Mesenchymal stem cell (in vitro differentiated cells and primary cell): Measurements from ENCODE around the gene SLC35A3.

Source experiments
- DNase-seq: peaks from one replicate; pipeline ENCODE4 v3.0.0-alpha.2; 2013
- H2AFZ ChIP-seq: one replicate; pipeline ENCODE4 v1.6.1; 2013; ENCODE audit warnings: low read depth, mild to moderate bottlenecking, control low read depth, inconsistent platforms, low read length, moderate library complexity
- H2AK5ac ChIP-seq: 2 replicates; pipeline ENCODE4 v1.6.1; 2013; ENCODE audit warnings: low read length, moderate library complexity, mild to moderate bottlenecking, inconsistent platforms; ENCODE audit not compliant: severe bottlenecking
- H2BK120ac ChIP-seq: one replicate; pipeline ENCODE4 v1.6.1; 2013; ENCODE audit warnings: low read depth, mild to moderate bottlenecking, inconsistent platforms, low read length, moderate library complexity
- H2BK12ac ChIP-seq, 2 experiments: one replicate each; pipeline ENCODE4 v1.6.1; 2013; ENCODE audit warnings: inconsistent platforms in 2 of 2, low read length in 2 of 2, mild to moderate bottlenecking in 2 of 2, moderate library complexity in 2 of 2, control low read depth in 1 of 2
- H2BK15ac ChIP-seq: one replicate; pipeline ENCODE4 v1.6.1; 2013; ENCODE audit warnings: mild to moderate bottlenecking, low read depth, inconsistent platforms; ENCODE audit not compliant: poor library complexity, severe bottlenecking
- H2BK5ac ChIP-seq: 2 replicates; pipeline ENCODE4 v1.6.1; 2013; ENCODE audit warnings: low read depth, mild to moderate bottlenecking, low read length, control low read depth, inconsistent platforms; ENCODE audit not compliant: poor library complexity, severe bottlenecking
- H3K14ac ChIP-seq, 2 experiments: one replicate each; pipeline ENCODE4 v1.6.1; 2013; ENCODE audit warnings: inconsistent platforms in 2 of 2, low read length in 2 of 2, control low read depth in 1 of 2, mild to moderate bottlenecking in 1 of 2, moderate library complexity in 1 of 2
- H3K18ac ChIP-seq, 2 experiments: one replicate each; pipeline ENCODE4 v1.6.1; 2013; ENCODE audit warnings: inconsistent platforms in 2 of 2, low read length in 2 of 2, control low read depth in 1 of 2, low read depth in 1 of 2, mild to moderate bottlenecking in 1 of 2
- H3K23ac ChIP-seq, 2 experiments: one replicate each; pipeline ENCODE4 v1.6.1; 2013; ENCODE audit warnings: inconsistent platforms in 2 of 2, low read length in 2 of 2, mild to moderate bottlenecking in 2 of 2, moderate library complexity in 2 of 2, control low read depth in 1 of 2
- H3K27ac ChIP-seq: 2 replicates; pipeline ENCODE4 v1.5.1; 2013; ENCODE audit warnings: mild to moderate bottlenecking, moderate library complexity, low read length, control low read depth, inconsistent platforms; ENCODE audit not compliant: poor library complexity, severe bottlenecking
- H3K27me3 ChIP-seq, 2 experiments: 2 replicates each; pipeline versions ENCODE4 v1.6.1 to v1.7.0; 2013; ENCODE audit warnings: low read length in 2 of 2, mild to moderate bottlenecking in 2 of 2, moderate library complexity in 2 of 2, control low read depth in 1 of 2, inconsistent platforms in 1 of 2; ENCODE audit not compliant: control insufficient read depth in 1 of 2, insufficient read depth in 1 of 2
- H3K36me3 ChIP-seq, 2 experiments: 2 replicates each; pipeline versions ENCODE4 v1.6.1 to v1.7.0; 2013; ENCODE audit warnings: low read length in 2 of 2, control low read depth in 1 of 2, inconsistent platforms in 1 of 2, low read depth in 1 of 2, mild to moderate bottlenecking in 1 of 2; ENCODE audit not compliant: insufficient read depth in 2 of 2, control insufficient read depth in 1 of 2
- H3K4ac ChIP-seq, 2 experiments: one replicate each; pipeline ENCODE4 v1.6.1; 2013; ENCODE audit warnings: inconsistent platforms in 2 of 2, low read length in 2 of 2, mild to moderate bottlenecking in 2 of 2, moderate library complexity in 2 of 2, control low read depth in 1 of 2, low read depth in 1 of 2
- H3K4me1 ChIP-seq: 2 replicates; pipeline ENCODE4 v1.6.1; 2013; ENCODE audit warnings: low read depth, low read length, control low read depth; ENCODE audit not compliant: control insufficient read depth, insufficient read depth
- H3K4me2 ChIP-seq: 2 replicates; pipeline ENCODE4 v1.6.1; 2013; ENCODE audit warnings: low read length, mild to moderate bottlenecking, inconsistent platforms; ENCODE audit not compliant: poor library complexity, severe bottlenecking
- H3K4me3 ChIP-seq, 2 experiments: 2 replicates each; pipeline versions ENCODE4 v1.5.1 to v1.7.0; 2013; ENCODE audit warnings: low read length in 2 of 2, mild to moderate bottlenecking in 2 of 2, control low read depth in 1 of 2, low read depth in 1 of 2; ENCODE audit not compliant: insufficient read depth in 1 of 2
- H3K79me1 ChIP-seq: replicated peaks from 2 replicates; pipeline ENCODE4 v1.6.1; 2013; ENCODE audit warnings: mild to moderate bottlenecking, control low read depth, low read length, inconsistent platforms; ENCODE audit not compliant: poor library complexity, severe bottlenecking
- H3K9ac ChIP-seq: 2 replicates; pipeline ENCODE4 v1.7.0; 2013; ENCODE audit warnings: mild to moderate bottlenecking, low read length, moderate library complexity
- H3K9me3 ChIP-seq: 2 replicates; pipeline ENCODE4 v1.7.0; 2013; ENCODE audit warnings: mild to moderate bottlenecking, low read length; ENCODE audit not compliant: control insufficient read depth
- H4K8ac ChIP-seq: one replicate; pipeline ENCODE4 v1.6.1; 2013; ENCODE audit warnings: inconsistent platforms, mild to moderate bottlenecking, low read length, moderate library complexity
- H4K91ac ChIP-seq: one replicate; pipeline ENCODE4 v1.6.1; 2013; ENCODE audit warnings: mild to moderate bottlenecking, low read length, inconsistent platforms
- WGBS: methylation state at CpG from one replicate; pipeline ENCODE4 v1.1.7; 2013; ENCODE audit warnings: mixed read lengths; 5-methylcytosine and 5-hydroxymethylcytosine counted together

The SLC35A3 gene

DNA sequence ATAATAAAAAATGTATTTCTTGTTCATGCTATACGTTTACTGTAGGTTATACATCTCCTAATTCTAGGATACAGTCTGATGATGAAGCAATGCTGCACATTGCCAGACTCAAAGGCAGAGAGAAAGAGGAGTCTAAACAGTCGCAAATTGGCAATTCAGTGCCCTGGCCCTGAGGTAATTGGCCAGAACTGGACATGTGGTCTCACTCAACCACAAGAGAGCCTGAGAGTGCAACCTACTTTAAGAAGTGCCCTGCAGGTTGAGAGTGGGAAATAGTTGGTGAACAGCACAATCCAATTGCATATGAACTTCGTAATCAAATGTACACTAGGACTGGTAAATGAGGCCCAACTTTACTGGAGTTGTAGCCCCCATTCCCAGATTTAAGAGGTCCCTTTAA lies 5.0 kb upstream of the SLC35A3 start:
- no peak for DNase-seq

GRCh38 chr1:99965646-99966375 lies 4.0 kb upstream of the SLC35A3 start:
- WGBS = 89% methylated on average over 1 of the region's 2 CpGs
- H3K4me3 ChIP-seq = no peak overlapping the region
- peaks cover 5% of the 10 kb centered on the region for H3K4me1 ChIP-seq
- peaks cover 3% of the 10 kb centered on the region for H3K79me1 ChIP-seq
- no peak overlapping the region for H3K4ac ChIP-seq
- H3K27ac ChIP-seq = no peak overlapping the region
- no peak overlapping the region for H3K14ac ChIP-seq
- H2BK15ac ChIP-seq = no peak overlapping the region
- H4K91ac ChIP-seq = no peak overlapping the region
- no peak overlapping the region for H2BK12ac ChIP-seq
- no peaks in the 10 kb centered on the region for H3K27me3 ChIP-seq
- no peak overlapping the region for H2BK120ac ChIP-seq
- peaks cover 0 to 6% of the 10 kb centered on the region in 2 experiments for H3K36me3 ChIP-seq
- no peak overlapping the region for H2AFZ ChIP-seq
- no peaks in the 10 kb centered on the region for H3K9me3 ChIP-seq
- no peak overlapping the region for H3K23ac ChIP-seq
- H3K4me2 ChIP-seq = no peak overlapping the region
- H3K18ac ChIP-seq = no peak overlapping the region
- H2AK5ac ChIP-seq = no peak overlapping the region
- DNase-seq = no peak
- H4K8ac ChIP-seq = no peak overlapping the region
- no peak overlapping the region for H3K9ac ChIP-seq
- no peak overlapping the region for H2BK5ac ChIP-seq

More for the DNA sequence above, 5.0 kb upstream of the SLC35A3 start:
- Histone ChIP-seq H2BK5ac (no peak overlapping the region), H3K36me3 (peaks cover 0 to 2% of the 10 kb centered on the region in 2 experiments), H3K9ac (no peak overlapping the region), H3K18ac (no peak overlapping the region), H3K4me3 (no peak overlapping the region), H2BK12ac (no peak overlapping the region), H2AFZ (no peak overlapping the region), H3K4me2 (no peak overlapping the region), H4K91ac (no peak overlapping the region), H3K27me3 (no peaks in the 10 kb centered on the region), H3K79me1 (no peaks in the 10 kb centered on the region), H2AK5ac (no peak overlapping the region), H2BK15ac (no peak overlapping the region), H3K14ac (no peak overlapping the region), H4K8ac (no peak overlapping the region), H3K4ac (no peak overlapping the region), H3K23ac (no peak overlapping the region), H3K4me1 (peaks cover 5% of the 10 kb centered on the region), H2BK120ac (no peak overlapping the region), H3K9me3 (no peaks in the 10 kb centered on the region), H3K27ac (no peak overlapping the region)
- 91% methylated on average over 2 of the region's 3 CpGs for WGBS

DNA sequence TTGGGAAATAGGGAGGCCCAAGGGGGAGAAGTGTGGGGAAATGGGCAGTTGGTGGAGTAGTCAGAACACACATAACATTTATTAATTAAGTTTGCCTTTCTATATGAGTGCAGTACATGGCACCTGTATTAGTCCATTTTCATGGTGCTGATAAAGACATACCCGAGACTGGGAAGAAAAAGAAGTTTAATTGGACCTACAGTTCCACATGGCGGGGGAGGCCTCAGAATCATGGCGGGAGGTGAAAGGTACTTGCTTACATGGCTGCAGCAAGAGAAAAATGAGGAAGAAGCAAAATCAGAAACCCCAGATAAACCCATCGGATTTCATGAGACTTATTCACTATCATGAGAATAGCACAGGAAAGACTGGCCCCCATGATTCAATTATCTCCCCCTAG lies 1.6 kb upstream of the SLC35A3 start:
- 97% methylated on average over 4 of the region's 4 CpGs for WGBS
- Histone ChIP-seq H2BK15ac (no peak overlapping the region), H3K36me3 (peaks cover 0 to 6% of the 10 kb centered on the region in 2 experiments), H3K4me3 (no peak overlapping the region), H3K79me1 (peaks cover 3% of the 10 kb centered on the region), H3K27me3 (no peaks in the 10 kb centered on the region), H2AFZ (no peak overlapping the region), H3K9me3 (no peaks in the 10 kb centered on the region), H3K23ac (no peak overlapping the region), H2BK5ac (no peak overlapping the region), H3K9ac (no peak overlapping the region), H3K4me1 (peaks cover 8% of the 10 kb centered on the region), H2AK5ac (no peak overlapping the region), H3K4me2 (no peak overlapping the region), H2BK120ac (no peak overlapping the region), H3K27ac (no peak overlapping the region), H4K91ac (no peak overlapping the region), H4K8ac (no peak overlapping the region), H3K18ac (no peak overlapping the region), H2BK12ac (no peak overlapping the region), H3K4ac (no peak overlapping the region), H3K14ac (no peak overlapping the region)
- no peak for DNase-seq

GRCh38 chr1:99969260-99969728 lies 502 bp upstream of the SLC35A3 start:
- Histone ChIP-seq H3K4me2 (peak overlapping the region; percentile 85), H3K9me3 (no peaks in the 10 kb centered on the region), H2AFZ (peak overlapping the region; percentile 97), H2BK15ac (no peak overlapping the region), H3K18ac (peak overlapping the region; percentile 15 to 86), H2AK5ac (no peak overlapping the region), H3K23ac (no peak overlapping the region), H3K14ac (peak overlapping the region in 1 of 2 experiments; percentile 85), H2BK12ac (peak overlapping the region; percentile 37 to 41), H3K27ac (no peak overlapping the region), H3K27me3 (no peaks in the 10 kb centered on the region), H3K4me1 (peaks cover 8% of the 10 kb centered on the region), H2BK120ac (no peak overlapping the region), H2BK5ac (no peak overlapping the region), H4K91ac (peak overlapping the region; percentile 65), H3K4me3 (peak overlapping the region; percentile 94 to 95), H3K79me1 (peaks cover 3% of the 10 kb centered on the region), H3K36me3 (peaks cover 0 to 6% of the 10 kb centered on the region in 2 experiments), H3K4ac (peak overlapping the region; percentile 46 to 92), H3K9ac (peak overlapping the region; percentile 93), H4K8ac (peak overlapping the region; percentile 76)
- DNase-seq = no peak
- WGBS = 61% methylated on average over 6 of the region's 6 CpGs
